C4-2B (cell line): ENCODE results near the gene FGD4.

ENCODE experiments used
- CTCF ChIP-seq: fragments of 450-650 bp; conservative IDR thresholded peaks from 2 replicates; pipeline ENCODE4 v1.5.1; 2017; ENCODE audit warnings: mild to moderate bottlenecking
- ZFX ChIP-seq: fragments of 450-650 bp; IDR thresholded peaks from 2 replicates; pipeline ENCODE4 v1.6.1; 2017

DNA sequence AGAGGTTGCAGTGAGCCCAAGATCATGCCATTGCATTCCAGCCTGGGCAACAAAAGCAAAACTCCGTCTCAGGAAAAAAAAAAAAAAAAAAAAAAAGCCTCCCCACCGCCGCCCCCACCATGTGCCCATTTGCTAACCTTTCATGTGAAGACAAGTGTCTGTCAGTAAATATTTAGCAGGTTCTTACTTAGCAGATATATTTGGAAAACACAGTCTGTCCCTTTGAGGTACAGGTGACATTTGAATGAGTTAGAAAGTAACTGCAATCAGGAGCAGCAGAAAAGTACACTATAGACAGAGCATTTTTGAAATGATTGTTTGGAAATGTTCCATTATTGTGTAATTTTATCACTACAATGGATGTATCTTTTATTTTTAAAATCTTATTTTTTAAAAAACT, 119.7 kb downstream of the FGD4 start:
- TF ChIP-seq CTCF (no peak), ZFX (no peak)
